ENCODE results near the gene CCDC186.

Gene CCDC186

GRCh38 chr10:114071178-114071577, 102.8 kb downstream of the CCDC186 start:
- no peak overlapping the region for H3K27ac ChIP-seq
- TF ChIP-seq, protein P1, sequence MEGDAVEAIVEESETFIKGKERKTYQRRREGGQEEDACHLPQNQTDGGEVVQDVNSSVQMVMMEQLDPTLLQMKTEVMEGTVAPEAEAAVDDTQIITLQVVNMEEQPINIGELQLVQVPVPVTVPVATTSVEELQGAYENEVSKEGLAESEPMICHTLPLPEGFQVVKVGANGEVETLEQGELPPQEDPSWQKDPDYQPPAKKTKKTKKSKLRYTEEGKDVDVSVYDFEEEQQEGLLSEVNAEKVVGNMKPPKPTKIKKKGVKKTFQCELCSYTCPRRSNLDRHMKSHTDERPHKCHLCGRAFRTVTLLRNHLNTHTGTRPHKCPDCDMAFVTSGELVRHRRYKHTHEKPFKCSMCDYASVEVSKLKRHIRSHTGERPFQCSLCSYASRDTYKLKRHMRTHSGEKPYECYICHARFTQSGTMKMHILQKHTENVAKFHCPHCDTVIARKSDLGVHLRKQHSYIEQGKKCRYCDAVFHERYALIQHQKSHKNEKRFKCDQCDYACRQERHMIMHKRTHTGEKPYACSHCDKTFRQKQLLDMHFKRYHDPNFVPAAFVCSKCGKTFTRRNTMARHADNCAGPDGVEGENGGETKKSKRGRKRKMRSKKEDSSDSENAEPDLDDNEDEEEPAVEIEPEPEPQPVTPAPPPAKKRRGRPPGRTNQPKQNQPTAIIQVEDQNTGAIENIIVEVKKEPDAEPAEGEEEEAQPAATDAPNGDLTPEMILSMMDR (conservative IDR thresholded peaks at IDR 0.05), result no peak
